ENCODE results near the gene SEPTIN7. TPM values are rescaled to one million over a fixed set of nuclear protein-coding genes. Genes with fewer than 3 reads are reported as not detected.
"Not testable (repeated sequence)": the region's sequence is repeated elsewhere in the genome, so short reads cannot be mapped to it uniquely, and the experiment has no call there.

The SEPTIN7 gene
- total and polyA plus RNA-seq, 2 donors from 2014 or later: 125 to 189 TPM

DNA sequence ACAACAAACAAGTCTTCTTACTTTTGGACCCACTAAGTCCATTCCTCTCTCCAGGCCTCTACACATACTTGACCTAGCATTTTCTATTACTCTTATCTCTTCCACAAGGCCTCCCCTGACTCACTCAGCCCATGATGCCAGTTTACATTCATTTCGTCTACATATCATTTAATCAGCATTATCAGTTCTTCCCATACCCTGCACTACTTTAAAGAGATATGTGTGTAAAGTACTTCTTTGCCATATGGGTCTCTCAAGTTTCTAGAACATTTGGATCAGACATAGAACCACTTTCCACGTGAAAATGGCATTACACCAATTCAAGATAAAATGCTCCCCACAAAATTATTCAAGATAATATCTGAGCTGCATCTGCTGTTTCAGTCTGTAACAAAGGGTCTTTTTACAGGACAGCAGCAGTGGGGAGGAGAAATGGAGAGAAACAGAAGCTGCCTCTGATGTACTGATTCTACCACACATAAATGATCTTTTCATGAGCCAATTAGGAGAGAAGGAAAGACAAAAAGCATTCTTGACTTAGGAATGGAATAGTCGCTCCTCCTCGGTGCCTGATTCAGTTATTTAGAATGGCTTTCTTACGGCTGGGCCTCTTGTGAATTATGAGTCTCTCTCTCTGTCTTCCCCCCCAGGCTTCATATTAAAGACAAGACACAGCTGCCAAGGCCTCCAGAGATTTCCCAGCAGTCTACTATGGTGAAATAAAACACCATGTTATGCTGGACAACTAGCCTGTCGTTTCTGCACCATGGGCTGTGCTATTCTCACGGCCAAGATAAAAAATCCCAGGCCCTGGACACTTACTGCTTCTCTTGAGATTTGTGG lies 46.9 kb upstream of the SEPTIN7 start:
- peaks cover 0 to 4% (median 0%) of the 10 kb centered on the region in 3 donors for H3K36me3 ChIP-seq (ENCODE audit: control insufficient read depth in 2 of 3, insufficient read depth in 3 of 3, low read length in 3 of 3)
- no peak overlapping the region for H3K9ac ChIP-seq (ENCODE audit: low read length in 3 of 3)
- no peak overlapping the region for H3K4me3 ChIP-seq (ENCODE audit: low read length in 3 of 3)
- FAIRE-seq: no peak
- intact Hi-C loops (cut with DNase I): no loop called here
- H3K9me3 ChIP-seq (ENCODE audit: control insufficient read depth in 2 of 3, insufficient read depth in 1 of 3, low read length in 3 of 3): no peaks in the 10 kb centered on the region
- H3K27ac ChIP-seq (ENCODE audit: low read depth in 2 of 2, low read length in 2 of 2): no peak overlapping the region
- TF ChIP-seq, protein P1, sequence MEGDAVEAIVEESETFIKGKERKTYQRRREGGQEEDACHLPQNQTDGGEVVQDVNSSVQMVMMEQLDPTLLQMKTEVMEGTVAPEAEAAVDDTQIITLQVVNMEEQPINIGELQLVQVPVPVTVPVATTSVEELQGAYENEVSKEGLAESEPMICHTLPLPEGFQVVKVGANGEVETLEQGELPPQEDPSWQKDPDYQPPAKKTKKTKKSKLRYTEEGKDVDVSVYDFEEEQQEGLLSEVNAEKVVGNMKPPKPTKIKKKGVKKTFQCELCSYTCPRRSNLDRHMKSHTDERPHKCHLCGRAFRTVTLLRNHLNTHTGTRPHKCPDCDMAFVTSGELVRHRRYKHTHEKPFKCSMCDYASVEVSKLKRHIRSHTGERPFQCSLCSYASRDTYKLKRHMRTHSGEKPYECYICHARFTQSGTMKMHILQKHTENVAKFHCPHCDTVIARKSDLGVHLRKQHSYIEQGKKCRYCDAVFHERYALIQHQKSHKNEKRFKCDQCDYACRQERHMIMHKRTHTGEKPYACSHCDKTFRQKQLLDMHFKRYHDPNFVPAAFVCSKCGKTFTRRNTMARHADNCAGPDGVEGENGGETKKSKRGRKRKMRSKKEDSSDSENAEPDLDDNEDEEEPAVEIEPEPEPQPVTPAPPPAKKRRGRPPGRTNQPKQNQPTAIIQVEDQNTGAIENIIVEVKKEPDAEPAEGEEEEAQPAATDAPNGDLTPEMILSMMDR (IDR thresholded peaks at IDR 0.05; ENCODE audit: borderline replicate concordance, extremely low read depth, insufficient read depth): no peak
- H3K27me3 ChIP-seq (ENCODE audit: control insufficient read depth, insufficient read depth, low read length): no peaks in the 10 kb centered on the region
- H3K4me1 ChIP-seq (ENCODE audit: control insufficient read depth in 2 of 3, insufficient read depth in 2 of 3, low read depth in 1 of 3, low read length in 3 of 3): no peaks in the 10 kb centered on the region
- peak in 4 of 5 donors; percentile 71 to 95 (median 83) for DNase-seq

DNA sequence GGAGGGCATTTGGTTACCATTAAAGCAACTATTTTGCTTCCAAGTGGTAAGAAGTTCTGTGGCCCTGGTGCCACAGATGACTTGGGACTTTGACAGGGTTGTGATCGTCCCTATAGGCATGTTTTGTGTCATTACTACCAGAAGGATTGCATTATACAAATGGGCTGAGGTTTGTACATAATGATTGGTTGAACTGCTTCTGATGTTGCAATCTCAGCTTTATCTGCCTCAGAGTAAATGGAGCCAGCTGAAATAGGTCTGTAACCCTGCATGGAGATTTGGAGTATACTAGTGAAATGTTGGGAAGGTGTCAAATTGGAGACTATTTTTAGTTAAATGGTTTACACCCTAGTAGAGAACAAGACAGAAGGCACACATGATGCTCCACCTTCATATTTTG lies 46.1 kb upstream of the SEPTIN7 start:
- no peak for DNase-seq
- no peak for FAIRE-seq
- Histone ChIP-seq H3K9me3 (ENCODE audit: control insufficient read depth in 2 of 3, insufficient read depth in 1 of 3, low read length in 3 of 3) (no peaks in the 10 kb centered on the region), H3K36me3 (ENCODE audit: control insufficient read depth in 2 of 3, insufficient read depth in 3 of 3, low read length in 3 of 3) (peaks cover 0 to 4% (median 0%) of the 10 kb centered on the region in 3 donors), H3K4me3 (ENCODE audit: low read length in 3 of 3) (no peak overlapping the region), H3K4me1 (ENCODE audit: control insufficient read depth in 2 of 3, insufficient read depth in 2 of 3, low read depth in 1 of 3, low read length in 3 of 3) (no peaks in the 10 kb centered on the region), H3K27ac (ENCODE audit: low read depth in 2 of 2, low read length in 2 of 2) (no peak overlapping the region), H3K9ac (ENCODE audit: low read length in 3 of 3) (no peak overlapping the region), H3K27me3 (ENCODE audit: control insufficient read depth, insufficient read depth, low read length) (no peaks in the 10 kb centered on the region)
- TF ChIP-seq, protein P1 (IDR thresholded peaks at IDR 0.05; ENCODE audit: borderline replicate concordance, extremely low read depth, insufficient read depth): no peak
- intact Hi-C loops (cut with DNase I): no loop called here

DNA sequence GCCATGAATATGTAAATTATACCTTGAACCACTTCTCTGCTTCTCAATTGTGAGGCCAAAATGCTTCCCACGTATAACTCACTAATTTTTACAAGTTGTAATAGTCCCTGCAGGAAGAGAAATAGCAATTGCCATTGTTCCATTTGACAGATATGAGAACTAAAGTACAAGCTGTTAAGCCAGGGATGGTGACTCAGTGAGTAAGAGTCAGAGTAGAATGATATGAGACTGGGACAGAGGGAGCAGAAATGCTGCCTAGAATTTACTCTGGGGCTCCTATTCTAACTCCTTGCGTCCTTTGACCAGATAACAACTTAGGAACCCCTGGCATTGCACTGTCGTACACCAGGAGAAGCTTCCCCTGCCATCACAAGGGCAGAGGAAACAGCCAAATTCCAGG lies 45.1 kb upstream of the SEPTIN7 start:
- TF ChIP-seq, protein P1 (IDR thresholded peaks at IDR 0.05; ENCODE audit: borderline replicate concordance, extremely low read depth, insufficient read depth): no peak
- Histone ChIP-seq H3K36me3 (ENCODE audit: control insufficient read depth in 2 of 3, insufficient read depth in 3 of 3, low read length in 3 of 3) (no peaks in the 10 kb centered on the region), H3K27me3 (ENCODE audit: control insufficient read depth, insufficient read depth, low read length) (no peaks in the 10 kb centered on the region), H3K27ac (ENCODE audit: low read depth in 2 of 2, low read length in 2 of 2) (no peak overlapping the region), H3K9me3 (ENCODE audit: control insufficient read depth in 2 of 3, insufficient read depth in 1 of 3, low read length in 3 of 3) (no peaks in the 10 kb centered on the region), H3K9ac (ENCODE audit: low read length in 3 of 3) (no peak overlapping the region), H3K4me1 (ENCODE audit: control insufficient read depth in 2 of 3, insufficient read depth in 2 of 3, low read depth in 1 of 3, low read length in 3 of 3) (no peaks in the 10 kb centered on the region), H3K4me3 (ENCODE audit: low read length in 3 of 3) (no peak overlapping the region)
- intact Hi-C loops (cut with DNase I): no loop called here
- FAIRE-seq (no peak), DNase-seq (no peak)

DNA sequence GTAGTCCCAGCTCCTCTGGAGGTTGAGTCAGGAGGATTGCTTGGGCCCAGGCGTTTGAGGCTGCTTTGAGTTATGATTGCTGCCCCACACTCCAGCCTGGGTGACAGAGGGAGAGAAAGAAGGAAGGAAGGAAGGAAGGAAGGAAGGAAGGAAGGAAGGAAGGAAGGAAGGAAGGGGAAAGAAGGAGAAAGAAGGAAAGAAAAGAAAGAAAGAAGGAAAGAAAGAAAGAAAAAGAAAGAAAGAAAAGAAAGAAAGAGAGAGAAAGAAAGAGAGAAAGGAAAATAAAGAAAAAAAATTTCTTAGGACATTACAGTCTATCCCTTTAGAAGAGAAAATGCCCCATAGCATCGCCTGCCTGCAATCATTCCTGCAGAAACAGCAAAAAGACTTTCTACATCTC lies 44.4 kb upstream of the SEPTIN7 start:
- H3K36me3 ChIP-seq (ENCODE audit: control insufficient read depth in 2 of 3, insufficient read depth in 3 of 3, low read length in 3 of 3); H3K9me3 ChIP-seq (ENCODE audit: control insufficient read depth in 2 of 3, insufficient read depth in 1 of 3, low read length in 3 of 3); H3K4me3 ChIP-seq (ENCODE audit: low read length in 3 of 3); H3K27me3 ChIP-seq (ENCODE audit: control insufficient read depth, insufficient read depth, low read length); intact Hi-C loops (cut with DNase I); H3K9ac ChIP-seq (ENCODE audit: low read length in 3 of 3); H3K27ac ChIP-seq (ENCODE audit: low read depth in 2 of 2, low read length in 2 of 2); H3K4me1 ChIP-seq (ENCODE audit: control insufficient read depth in 2 of 3, insufficient read depth in 2 of 3, low read depth in 1 of 3, low read length in 3 of 3); FAIRE-seq; DNase-seq: not testable (repeated sequence)

Measured in kidney (tissue), 14 donors.